Liver (tissue), 9 donors: ENCODE results near the gene FUBP3. TPM values are rescaled to one million over a fixed set of nuclear protein-coding genes. Genes with fewer than 3 reads are reported as not detected.

Source experiments
- DNase-seq: peaks from one replicate; pipeline ENCODE4 v3.0.0-alpha.2; 2017; ENCODE audit warnings: low spot score
- H3K27ac ChIP-seq, 2 donors: one replicate each; pipeline ENCODE4 v1.7.0; 2013; ENCODE audit warnings: inconsistent platforms in 2 of 2, low read length in 2 of 2, control low read depth in 1 of 2, low read depth in 1 of 2, mild to moderate bottlenecking in 1 of 2
- H3K27me3 ChIP-seq, 4 donors: one replicate each; pipeline versions ENCODE4 v1.6.1 to v1.7.0; 2013; ENCODE audit warnings: low read length in 3 of 4, inconsistent platforms in 1 of 4, mild to moderate bottlenecking in 1 of 4, moderate library complexity in 1 of 4; ENCODE audit not compliant: control insufficient read depth in 4 of 4, insufficient read depth in 4 of 4
- H3K36me3 ChIP-seq, 4 donors: one replicate each; pipeline versions ENCODE4 v1.6.1 to v1.7.0; 2013; ENCODE audit warnings: low read length in 3 of 4, mild to moderate bottlenecking in 3 of 4, low read depth in 1 of 4, moderate library complexity in 1 of 4; ENCODE audit not compliant: control insufficient read depth in 4 of 4, insufficient read depth in 3 of 4
- H3K4me1 ChIP-seq, 4 donors: one replicate each; pipeline versions ENCODE4 v1.6.1 to v1.7.0; 2013; ENCODE audit warnings: low read length in 3 of 4, mild to moderate bottlenecking in 3 of 4, moderate library complexity in 1 of 4; ENCODE audit not compliant: control insufficient read depth in 4 of 4, insufficient read depth in 4 of 4
- H3K4me3 ChIP-seq, 3 donors: one replicate each; pipeline versions ENCODE4 v1.6.1 to v1.7.0; 2013; ENCODE audit warnings: low read length in 3 of 3, control low read depth in 1 of 3, low read depth in 1 of 3, mild to moderate bottlenecking in 1 of 3
- H3K9ac ChIP-seq, 2 donors: one replicate each; pipeline ENCODE4 v1.7.0; 2013; ENCODE audit warnings: low read length in 2 of 2, mild to moderate bottlenecking in 2 of 2, moderate library complexity in 2 of 2, control low read depth in 1 of 2, low read depth in 1 of 2
- H3K9me3 ChIP-seq, 4 donors: one replicate each; pipeline versions ENCODE4 v1.6.1 to v1.7.0; 2013; ENCODE audit warnings: low read length in 3 of 4; ENCODE audit not compliant: control insufficient read depth in 4 of 4
- EGR1 ChIP-seq, 2 donors: IDR thresholded peaks; 2 replicates each; pipeline ENCODE4 v1.6.1; 2016 to 2018; ENCODE audit warnings: antibody characterized with exemption in 2 of 2, low read depth in 2 of 2
- FOXA1 ChIP-seq: IDR thresholded peaks from 2 replicates; pipeline ENCODE4 v1.6.1; 2016; ENCODE audit warnings: antibody characterized with exemption
- GABPA ChIP-seq, 2 donors: IDR thresholded peaks in 1 of 2; conservative IDR thresholded peaks in 1 of 2; 2 replicates each; pipeline ENCODE4 v1.6.1; 2016; ENCODE audit warnings: antibody characterized with exemption in 2 of 2, mild to moderate bottlenecking in 1 of 2, moderate library complexity in 1 of 2
- HNF4A ChIP-seq, 2 donors: conservative IDR thresholded peaks; 2 replicates each; pipeline ENCODE4 v1.6.1; 2016; ENCODE audit warnings: antibody characterized with exemption in 2 of 2, mild to moderate bottlenecking in 2 of 2
- HNF4G ChIP-seq: IDR thresholded peaks from 2 replicates; pipeline ENCODE4 v1.6.1; 2016; ENCODE audit warnings: antibody characterized with exemption
- JUND ChIP-seq, 2 donors: IDR thresholded peaks; 2 replicates each; pipeline ENCODE4 v1.6.1; 2016; ENCODE audit warnings: antibody characterized with exemption in 2 of 2
- MAX ChIP-seq: IDR thresholded peaks from 2 replicates; pipeline ENCODE4 v1.6.1; 2016; ENCODE audit warnings: antibody characterized with exemption
- RAD21 ChIP-seq, 2 donors: IDR thresholded peaks; 2 replicates each; pipeline ENCODE4 v1.6.1; 2016; ENCODE audit warnings: antibody characterized with exemption in 2 of 2, mild to moderate bottlenecking in 2 of 2
- REST ChIP-seq: IDR thresholded peaks from 2 replicates; pipeline ENCODE4 v1.6.1; 2016; ENCODE audit warnings: antibody characterized with exemption, mild to moderate bottlenecking
- RXRA ChIP-seq, 2 donors: IDR thresholded peaks; 2 replicates each; pipeline ENCODE4 v1.6.1; 2017 to 2018; ENCODE audit warnings: antibody characterized with exemption in 2 of 2, mild to moderate bottlenecking in 1 of 2
- SP1 ChIP-seq: IDR thresholded peaks from 2 replicates; pipeline ENCODE4 v1.6.1; 2018; ENCODE audit warnings: antibody characterized with exemption, mild to moderate bottlenecking
- TAF1 ChIP-seq: conservative IDR thresholded peaks from 2 replicates; pipeline ENCODE4 v1.6.1; 2016; ENCODE audit warnings: antibody characterized with exemption, mild to moderate bottlenecking
- YY1 ChIP-seq: IDR thresholded peaks from 2 replicates; pipeline ENCODE4 v1.6.1; 2016; ENCODE audit warnings: antibody characterized with exemption, mild to moderate bottlenecking
- WGBS: extraction: QIAGEN DNeasy Blood & Tissue Kit; methylation state at CpG from one replicate; pipeline ENCODE4 v1.1.7; 2013; 5-methylcytosine and 5-hydroxymethylcytosine counted together
- polyA plus RNA-seq, 2 donors: library from polyadenylated mRNA; stranded (reverse) in 1 of 2; unstranded in 1 of 2; fragments of 200-250 nt in 1 of 2; fragments of >200 nt in 1 of 2; fragmentation: Nextera tagmentation in 1 of 2; extraction: Ambion mirVana in 1 of 2; gene quantifications; one replicate each; pipeline versions ENCODE4 v1.2.1 to v1.2.3, GENCODE V29; 2013 to 2015
- total RNA-seq, 2 donors: library from RNA; depleted of rRNA; stranded (reverse); fragments of >200 nt; gene quantifications; one replicate each; pipeline ENCODE4 v1.2.3, GENCODE V29; 2014
- TF ChIP-seq, protein P1 (sequence below): IDR thresholded peaks from 2 replicates; pipeline ENCODE4 v1.6.1; 2016; ENCODE audit warnings: antibody characterized with exemption
- TF ChIP-seq, protein P2 (sequence below): IDR thresholded peaks from 2 replicates; pipeline ENCODE4 v1.6.1; 2016; ENCODE audit warnings: antibody characterized with exemption
- donor health status: healthy.
- donor health status: healthy.
- donor health status: healthy.
- donor health status: healthy.
- donor health status: healthy.

Gene FUBP3
- total and polyA plus RNA-seq, 4 donors, result 16.1 to 39.0 (median 24.8) TPM

- peaks cover 14 to 53% (median 22%) of the 10 kb centered on the region in 4 donors for H3K4me1 ChIP-seq
- DNase-seq, result no peak
- 9% methylated on average over 49 of the region's 49 CpGs for WGBS
Observed at GRCh38 chr9:130662099-130662969, 83.0 kb downstream of the FUBP3 start.

GRCh38 chr9:130662970-130663257 lies 83.5 kb downstream of the FUBP3 start:
- Histone ChIP-seq H3K36me3 (no peaks in the 10 kb centered on the region), H3K4me3 (peak overlapping the region in 1 of 3 donors; percentile 16), H3K27ac (no peak overlapping the region), H3K27me3 (peaks cover 7 to 28% (median 13%) of the 10 kb centered on the region in 4 donors), H3K9ac (no peak overlapping the region), H3K9me3 (no peaks in the 10 kb centered on the region), H3K4me1 (peaks cover 14 to 53% (median 22%) of the 10 kb centered on the region in 4 donors)
- TF ChIP-seq JUND (IDR thresholded peaks at IDR 0.05), result no peak
- TF ChIP-seq, protein P1, sequence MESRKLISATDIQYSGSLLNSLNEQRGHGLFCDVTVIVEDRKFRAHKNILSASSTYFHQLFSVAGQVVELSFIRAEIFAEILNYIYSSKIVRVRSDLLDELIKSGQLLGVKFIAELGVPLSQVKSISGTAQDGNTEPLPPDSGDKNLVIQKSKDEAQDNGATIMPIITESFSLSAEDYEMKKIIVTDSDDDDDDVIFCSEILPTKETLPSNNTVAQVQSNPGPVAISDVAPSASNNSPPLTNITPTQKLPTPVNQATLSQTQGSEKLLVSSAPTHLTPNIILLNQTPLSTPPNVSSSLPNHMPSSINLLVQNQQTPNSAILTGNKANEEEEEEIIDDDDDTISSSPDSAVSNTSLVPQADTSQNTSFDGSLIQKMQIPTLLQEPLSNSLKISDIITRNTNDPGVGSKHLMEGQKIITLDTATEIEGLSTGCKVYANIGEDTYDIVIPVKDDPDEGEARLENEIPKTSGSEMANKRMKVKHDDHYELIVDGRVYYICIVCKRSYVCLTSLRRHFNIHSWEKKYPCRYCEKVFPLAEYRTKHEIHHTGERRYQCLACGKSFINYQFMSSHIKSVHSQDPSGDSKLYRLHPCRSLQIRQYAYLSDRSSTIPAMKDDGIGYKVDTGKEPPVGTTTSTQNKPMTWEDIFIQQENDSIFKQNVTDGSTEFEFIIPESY, result no peak
- no peak for TF ChIP-seq RXRA (IDR thresholded peaks at IDR 0.05)
- no peak for DNase-seq
- 12% methylated on average over 15 of the region's 15 CpGs for WGBS

More at GRCh38 chr9:130662099-130662969, 83.0 kb downstream of the FUBP3 start:
- no peaks in the 10 kb centered on the region for H3K9me3 ChIP-seq
- no peaks in the 10 kb centered on the region for H3K36me3 ChIP-seq
- no peak overlapping the region for H3K4me3 ChIP-seq
- no peak overlapping the region for H3K27ac ChIP-seq
- H3K9ac ChIP-seq, result no peak overlapping the region
- TF ChIP-seq EGR1 (IDR thresholded peaks at IDR 0.05; ENCODE audit: low read depth in 2 of 2) (no peak), JUND (IDR thresholded peaks at IDR 0.05) (no peak), SP1 (no peak), REST (no peak), YY1 (no peak), RXRA (IDR thresholded peaks at IDR 0.05) (no peak), HNF4A (conservative IDR thresholded peaks at IDR 0.05) (no peak), GABPA (IDR thresholded peaks at IDR 0.05 in 1 of 2, conservative IDR thresholded peaks at IDR 0.05 in 1 of 2) (no peak), MAX (no peak), HNF4G (no peak), FOXA1 (no peak), RAD21 (IDR thresholded peaks at IDR 0.05) (no peak), TAF1 (no peak)
- TF ChIP-seq, protein P1, result no peak
- TF ChIP-seq, protein P2, sequence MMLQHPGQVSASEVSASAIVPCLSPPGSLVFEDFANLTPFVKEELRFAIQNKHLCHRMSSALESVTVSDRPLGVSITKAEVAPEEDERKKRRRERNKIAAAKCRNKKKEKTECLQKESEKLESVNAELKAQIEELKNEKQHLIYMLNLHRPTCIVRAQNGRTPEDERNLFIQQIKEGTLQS, result no peak
- peaks cover 3 to 25% (median 12%) of the 10 kb centered on the region in 4 donors for H3K27me3 ChIP-seq
